HCT116 (cell line): ENCODE data around the gene TMEM44.

Experiments
- EZH2phosphoT487 ChIP-seq: fragments of 200-600 bp; IDR thresholded peaks from 2 replicates; pipeline ENCODE4 v1.6.1; 2018; ENCODE audit warnings: antibody characterized with exemption, borderline replicate concordance
- SRF ChIP-seq: IDR thresholded peaks from 2 replicates; pipeline ENCODE4 v1.6.1; 2012; ENCODE audit warnings: low read depth
- TF ChIP-seq, protein P1 (sequence below), 3 experiments: fragments of 200-600 bp in 1 of 3; sonication (generic) in 1 of 3; IDR thresholded peaks in 2 of 3; conservative IDR thresholded peaks in 1 of 3; 2 replicates each; pipeline ENCODE4 v1.5.1; 2012 to 2017; ENCODE audit warnings: low read depth in 2 of 3, low read length in 2 of 3, antibody characterized with exemption in 1 of 3, borderline replicate concordance in 1 of 3, control low read depth in 1 of 3, mild to moderate bottlenecking in 1 of 3, mixed read lengths in 1 of 3, mixed run types in 1 of 3, moderate library complexity in 1 of 3; ENCODE audit not compliant: insufficient read depth in 1 of 3

GRCh38 chr3:194588236-194588635, 45.0 kb downstream of the TMEM44 start:
- TF ChIP-seq, protein P1, sequence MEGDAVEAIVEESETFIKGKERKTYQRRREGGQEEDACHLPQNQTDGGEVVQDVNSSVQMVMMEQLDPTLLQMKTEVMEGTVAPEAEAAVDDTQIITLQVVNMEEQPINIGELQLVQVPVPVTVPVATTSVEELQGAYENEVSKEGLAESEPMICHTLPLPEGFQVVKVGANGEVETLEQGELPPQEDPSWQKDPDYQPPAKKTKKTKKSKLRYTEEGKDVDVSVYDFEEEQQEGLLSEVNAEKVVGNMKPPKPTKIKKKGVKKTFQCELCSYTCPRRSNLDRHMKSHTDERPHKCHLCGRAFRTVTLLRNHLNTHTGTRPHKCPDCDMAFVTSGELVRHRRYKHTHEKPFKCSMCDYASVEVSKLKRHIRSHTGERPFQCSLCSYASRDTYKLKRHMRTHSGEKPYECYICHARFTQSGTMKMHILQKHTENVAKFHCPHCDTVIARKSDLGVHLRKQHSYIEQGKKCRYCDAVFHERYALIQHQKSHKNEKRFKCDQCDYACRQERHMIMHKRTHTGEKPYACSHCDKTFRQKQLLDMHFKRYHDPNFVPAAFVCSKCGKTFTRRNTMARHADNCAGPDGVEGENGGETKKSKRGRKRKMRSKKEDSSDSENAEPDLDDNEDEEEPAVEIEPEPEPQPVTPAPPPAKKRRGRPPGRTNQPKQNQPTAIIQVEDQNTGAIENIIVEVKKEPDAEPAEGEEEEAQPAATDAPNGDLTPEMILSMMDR (IDR thresholded peaks at IDR 0.05 in 2 of 3, conservative IDR thresholded peaks at IDR 0.05 in 1 of 3; ENCODE audit: borderline replicate concordance in 1 of 3, insufficient read depth in 1 of 3, low read depth in 2 of 3, low read length in 2 of 3), result no peak
- TF ChIP-seq SRF, result no peak
- TF ChIP-seq EZH2phosphoT487, result no peak
